IMR-90 (cell line): ENCODE data around the gene TKFC. TPM values are rescaled to one million over a fixed set of nuclear protein-coding genes. Genes with fewer than 3 reads are reported as not detected.

ENCODE experiments used
- ATAC-seq: fragments of 200-7000 bp; cut with Tn5 transposase; 2 replicates; pipeline ENCODE4 v1.9.1; 2020; ENCODE audit warnings: low read depth, mild to moderate bottlenecking, moderate library complexity
- BruUV-seq: library from RNA; stranded (reverse); fragments of 400-500 nt; replicated peaks from 2 replicates; lab custom pipeline; 2021; lab: Mats Ljungman, UMichigan
- CTCF ChIA-PET: fragments of 300-600 bp; formaldehyde crosslinking; extraction: SDS; loops from one replicate; lab custom pipeline; 2021; ENCODE audit warnings: antibody characterized with exemption; lab: Yijun Ruan, JAX
- POLR2A ChIA-PET: fragments of 300-600 bp; sonication (Branson Sonifier 250); formaldehyde crosslinking; loops from one replicate; lab custom pipeline; 2022; ENCODE audit warnings: antibody characterized with exemption; ENCODE audit not compliant: unreplicated experiment; lab: Charles Lee
- DNase-seq: peaks from one replicate; pipeline ENCODE4 v3.0.0; 2013
- H2AFZ ChIP-seq: replicated peaks from 2 replicates; pipeline ENCODE3; 2013; ENCODE audit warnings: low read length, mild to moderate bottlenecking; ENCODE audit not compliant: poor library complexity
- H2AK5ac ChIP-seq: 2 replicates; pipeline ENCODE4 v1.6.1; 2013; ENCODE audit warnings: low read depth, low read length, inconsistent platforms
- H2AK9ac ChIP-seq: replicated peaks from 2 replicates; pipeline ENCODE3; 2013; ENCODE audit warnings: mild to moderate bottlenecking, low read depth, low read length, moderate library complexity; ENCODE audit not compliant: poor library complexity
- H2BK120ac ChIP-seq: 2 replicates; pipeline ENCODE4 v1.6.1; 2013; ENCODE audit warnings: low read depth, low read length, inconsistent platforms
- H2BK15ac ChIP-seq: 3 replicates; pipeline ENCODE4 v1.6.1; 2013; ENCODE audit warnings: low read depth, low read length, inconsistent platforms
- H2BK20ac ChIP-seq: 2 replicates; pipeline ENCODE4 v1.6.1; 2013; ENCODE audit warnings: low read depth, mild to moderate bottlenecking, inconsistent platforms, low read length, moderate library complexity
- H2BK5ac ChIP-seq: 2 replicates; pipeline ENCODE4 v1.6.1; 2013; ENCODE audit warnings: mild to moderate bottlenecking, low read depth, low read length, inconsistent platforms; ENCODE audit not compliant: poor library complexity, severe bottlenecking
- H3K14ac ChIP-seq: replicated peaks from 2 replicates; pipeline ENCODE4 v1.6.1; 2013; ENCODE audit warnings: low read depth, low read length, inconsistent platforms
- H3K18ac ChIP-seq: 2 replicates; pipeline ENCODE4 v1.6.1; 2013; ENCODE audit warnings: low read depth, low read length, control low read depth
- H3K23ac ChIP-seq: 2 replicates; pipeline ENCODE4 v1.6.1; 2013; ENCODE audit warnings: low read depth, low read length, inconsistent platforms
- H3K27ac ChIP-seq: 2 replicates; pipeline ENCODE4 v1.5.1; 2013; ENCODE audit warnings: mild to moderate bottlenecking, control low read depth, low read length; ENCODE audit not compliant: insufficient read depth
- H3K27me3 ChIP-seq: 2 replicates; pipeline ENCODE4 v1.6.1; 2013; ENCODE audit warnings: low read length; ENCODE audit not compliant: control insufficient read depth, insufficient read depth
- H3K36me3 ChIP-seq: 2 replicates; pipeline ENCODE4 v1.6.1; 2013; ENCODE audit warnings: low read length, mixed read lengths; ENCODE audit not compliant: control insufficient read depth, insufficient read depth
- H3K4ac ChIP-seq: 2 replicates; pipeline ENCODE4 v1.6.1; 2013; ENCODE audit warnings: low read depth, low read length, inconsistent platforms
- H3K4me1 ChIP-seq: 2 replicates; pipeline ENCODE4 v1.6.1; 2013; ENCODE audit warnings: low read length, mixed read lengths; ENCODE audit not compliant: control insufficient read depth, insufficient read depth
- H3K4me2 ChIP-seq: 2 replicates; pipeline ENCODE4 v1.6.1; 2013; ENCODE audit warnings: low read depth, mild to moderate bottlenecking, control low read depth, low read length, moderate library complexity
- H3K4me3 ChIP-seq: 2 replicates; pipeline ENCODE4 v1.5.1; 2013; ENCODE audit warnings: low read depth, mild to moderate bottlenecking, control low read depth, low read length, moderate library complexity; ENCODE audit not compliant: insufficient read depth
- H3K56ac ChIP-seq: 2 replicates; pipeline ENCODE4 v1.6.1; 2013; ENCODE audit warnings: low read length, inconsistent platforms; ENCODE audit not compliant: insufficient read depth; ENCODE audit errors: extremely low read depth
- H3K79me1 ChIP-seq, 2 experiments: 2 replicates each; pipeline ENCODE4 v1.6.1; 2013; ENCODE audit warnings: low read length in 2 of 2, inconsistent platforms in 1 of 2, low read depth in 1 of 2
- H3K9ac ChIP-seq: 2 replicates; pipeline ENCODE4 v1.6.1; 2013; ENCODE audit warnings: low read depth, low read length, control low read depth
- H3K9me1 ChIP-seq: 2 replicates; pipeline ENCODE4 v1.6.1; 2013; ENCODE audit warnings: low read length, inconsistent platforms; ENCODE audit not compliant: insufficient read depth
- H3K9me3 ChIP-seq: 2 replicates; pipeline ENCODE4 v1.6.1; 2013; ENCODE audit warnings: low read length; ENCODE audit not compliant: control insufficient read depth, insufficient read depth
- H4K20me1 ChIP-seq: 2 replicates; pipeline ENCODE4 v1.6.1; 2013; ENCODE audit warnings: low read length, inconsistent platforms; ENCODE audit not compliant: insufficient read depth
- H4K5ac ChIP-seq: 2 replicates; pipeline ENCODE4 v1.6.1; 2013; ENCODE audit warnings: mild to moderate bottlenecking, low read depth, low read length, control low read depth
- H4K8ac ChIP-seq, 2 experiments: 2 replicates each; pipeline ENCODE4 v1.6.1; 2013; ENCODE audit warnings: low read depth in 2 of 2, low read length in 2 of 2, control low read depth in 1 of 2, inconsistent platforms in 1 of 2
- H4K91ac ChIP-seq: 2 replicates; pipeline ENCODE4 v1.6.1; 2013; ENCODE audit warnings: low read depth, low read length, inconsistent platforms; ENCODE audit not compliant: insufficient read depth
- BHLHE40 ChIP-seq: fragments of 150-350 bp; IDR thresholded peaks from 2 replicates; pipeline ENCODE4 v1.6.1; 2016; ENCODE audit warnings: mild to moderate bottlenecking, low read depth, low read length
- ELK1 ChIP-seq: fragments of 150-350 bp; IDR thresholded peaks from 2 replicates; pipeline ENCODE4 v1.6.1; 2016; ENCODE audit warnings: low read depth, mild to moderate bottlenecking, low read length, moderate library complexity, borderline replicate concordance
- NFE2L2 ChIP-seq: fragments of 150-350 bp; IDR thresholded peaks from 2 replicates; pipeline ENCODE4 v1.6.1; 2016; ENCODE audit warnings: low read depth, mild to moderate bottlenecking, low read length
- POLR2A ChIP-seq: IDR thresholded peaks from 2 replicates; pipeline ENCODE4 v1.6.1; 2012; ENCODE audit warnings: mild to moderate bottlenecking, low read depth, low read length
- RCOR1 ChIP-seq: IDR thresholded peaks from 2 replicates; pipeline ENCODE4 v1.6.1; 2012; ENCODE audit warnings: mild to moderate bottlenecking, low read length, improper control_type of control experiment; ENCODE audit not compliant: insufficient replicate concordance
- RFX5 ChIP-seq: IDR thresholded peaks from 2 replicates; pipeline ENCODE4 v1.8.0; 2012; ENCODE audit warnings: low read depth, mild to moderate bottlenecking, low read length, moderate library complexity
- SMC3 ChIP-seq: fragments of 150-350 bp; IDR thresholded peaks from 2 replicates; pipeline ENCODE4 v1.6.1; 2016; ENCODE audit warnings: low read depth, mild to moderate bottlenecking, antibody characterized with exemption, low read length, moderate library complexity
- WGBS, 2 experiments: methylation state at CpG; one replicate each; pipeline versions ENCODE4 v1.1.5 to v1.1.7; 2013; ENCODE audit warnings: missing lambda C conversion rate in 2 of 2; ENCODE audit not compliant: insufficient read length in 1 of 2; ENCODE audit errors: extremely low coverage in 2 of 2; 5-methylcytosine and 5-hydroxymethylcytosine counted together
- dilution Hi-C: fragments of 300-500 bp; cut with HindIII; formaldehyde crosslinking; loops from one replicate; pipeline ENCODE4 v1.14.3; 2018; ENCODE audit warnings: low sequenced_read_pairs; ENCODE audit not compliant: unreplicated experiment
- in situ Hi-C: fragments of 300-500 bp; cut with MboI; formaldehyde crosslinking; loops from 3 replicates; pipeline ENCODE4 v1.14.3; 2019; ENCODE audit warnings: low sequenced_read_pairs, inconsistent platforms, mixed read lengths
- intact Hi-C: fragments of 100-400 bp; cut with micrococcal nuclease; formaldehyde crosslinking; loops from 2 replicates; pipeline ENCODE4 v1.10.0; 2022
- polyA plus RNA-seq, 3 experiments: library from polyadenylated mRNA; depleted of rRNA; stranded (reverse); fragments of >200 nt; gene quantifications; 2 replicates each; pipeline ENCODE4 v1.2.3, GENCODE V29; 2012; ENCODE audit warnings: low replicate concordance in 1 of 3
- total RNA-seq: library from RNA; depleted of rRNA; stranded (reverse); fragments of >200 nt; gene quantifications from 2 replicates; pipeline ENCODE4 v1.2.3, GENCODE V29; 2012

TKFC gene
- total and polyA plus RNA-seq, 2 of the 4 experiments (the other 2 are of a cell fraction): 10.4 to 30.8 TPM

DNA sequence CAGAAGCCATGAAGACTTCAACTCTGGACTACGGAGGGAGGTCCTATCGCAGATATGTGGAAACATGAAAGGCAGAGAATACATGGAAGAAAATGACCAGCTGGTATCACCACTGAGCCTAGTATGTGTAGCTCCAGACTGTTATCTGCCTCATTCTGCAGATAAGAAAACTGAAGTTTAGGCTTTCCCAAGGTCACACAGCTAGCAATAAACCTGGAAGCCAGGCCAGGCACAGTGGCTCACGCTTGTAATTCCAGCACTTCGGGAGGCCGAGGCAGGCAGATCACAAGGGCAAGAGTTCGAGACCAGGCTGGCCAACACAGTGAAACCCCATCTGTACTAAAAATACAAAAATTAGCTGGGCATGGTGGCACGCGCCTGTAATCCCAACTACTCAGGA lies 22.3 kb upstream of the TKFC start:
- BruUV-seq: no TSS peak
- no peaks in the 10 kb centered on the region; the same call in 1 of the 2 replicates for H3K9me1 ChIP-seq
- ChIA-PET CTCF (no interaction called here), POLR2A (no interaction called here)
- no peak overlapping the region for H3K9ac ChIP-seq
- no peak overlapping the region for H3K4me2 ChIP-seq
- H3K9me3 ChIP-seq: no peaks in the 10 kb centered on the region
- H3K4ac ChIP-seq: no peak overlapping the region
- H2BK15ac ChIP-seq: no peak overlapping the region
- in situ Hi-C loops: loop anchor here (25.0 kb wide), 1 partner anchor 1698 kb away; the partner anchor contains the start of gene OSBP
- H3K36me3 ChIP-seq: peaks cover 82% of the 10 kb centered on the region
- H4K91ac ChIP-seq: no peak overlapping the region
- no peak overlapping the region for H2BK20ac ChIP-seq
- peaks cover 25% of the 10 kb centered on the region; the same call in 1 of the 2 replicates for H4K20me1 ChIP-seq
- no peak overlapping the region for H2AK9ac ChIP-seq
- no peak overlapping the region for H3K23ac ChIP-seq
- H3K18ac ChIP-seq: no peak overlapping the region
- H4K5ac ChIP-seq: no peak overlapping the region
- H3K27ac ChIP-seq: no peak overlapping the region
- no peaks in the 10 kb centered on the region for H3K27me3 ChIP-seq
- no peak for ATAC-seq
- no peak for DNase-seq
- no peak overlapping the region for H3K56ac ChIP-seq
- dilution Hi-C loops: no loop called here
- 100% methylated on average over 1 of the region's 8 CpGs; no CpG with 5 or more reads in 1 of the 2 experiments for WGBS, 2 experiments
- no peak overlapping the region for H2BK120ac ChIP-seq
- intact Hi-C loops: no loop called here
- no peak overlapping the region for H2AFZ ChIP-seq
- H2AK5ac ChIP-seq: no peak overlapping the region
- peaks cover 25 to 40% of the 10 kb centered on the region in 2 experiments for H3K79me1 ChIP-seq
- TF ChIP-seq NFE2L2: no peak
- no peak for TF ChIP-seq POLR2A
- TF ChIP-seq ELK1: no peak
- TF ChIP-seq RFX5: no peak
- no peak for TF ChIP-seq BHLHE40
- no peak for TF ChIP-seq SMC3
- TF ChIP-seq RCOR1: no peak
- H3K4me3 ChIP-seq: no peak overlapping the region
- H3K4me1 ChIP-seq: no peaks in the 10 kb centered on the region
- no peak overlapping the region for H2BK5ac ChIP-seq
- no peak overlapping the region for H4K8ac ChIP-seq
- no peak overlapping the region for H3K14ac ChIP-seq
